ENCODE measurements around the gene KCNG2. TPM values are rescaled to one million over a fixed set of nuclear protein-coding genes. Genes with fewer than 3 reads are reported as not detected.

Gene KCNG2
- total RNA-seq, 4 donors from 2014 or later, result 0.44 TPM; not detected in 3

DNA sequence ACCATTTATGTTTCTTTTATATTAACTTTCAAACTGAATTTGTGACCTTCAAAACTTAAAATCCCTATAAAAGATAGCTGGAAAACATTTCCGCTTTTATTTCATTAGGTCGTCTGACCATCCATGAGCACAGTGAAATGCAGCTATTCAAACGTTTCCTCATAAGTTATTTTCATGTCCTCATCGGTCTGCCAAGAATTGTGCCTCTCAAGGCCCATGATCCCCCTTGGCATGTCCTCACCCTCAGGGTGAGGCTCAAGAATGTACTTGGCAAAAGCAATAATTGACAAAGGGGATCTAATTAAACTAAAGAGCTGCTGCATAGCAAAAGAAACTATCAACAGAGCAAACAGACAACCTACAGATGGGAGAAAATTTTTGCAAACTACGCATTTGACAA, 141.4 kb downstream of the KCNG2 start:
- TF ChIP-seq, protein P1, sequence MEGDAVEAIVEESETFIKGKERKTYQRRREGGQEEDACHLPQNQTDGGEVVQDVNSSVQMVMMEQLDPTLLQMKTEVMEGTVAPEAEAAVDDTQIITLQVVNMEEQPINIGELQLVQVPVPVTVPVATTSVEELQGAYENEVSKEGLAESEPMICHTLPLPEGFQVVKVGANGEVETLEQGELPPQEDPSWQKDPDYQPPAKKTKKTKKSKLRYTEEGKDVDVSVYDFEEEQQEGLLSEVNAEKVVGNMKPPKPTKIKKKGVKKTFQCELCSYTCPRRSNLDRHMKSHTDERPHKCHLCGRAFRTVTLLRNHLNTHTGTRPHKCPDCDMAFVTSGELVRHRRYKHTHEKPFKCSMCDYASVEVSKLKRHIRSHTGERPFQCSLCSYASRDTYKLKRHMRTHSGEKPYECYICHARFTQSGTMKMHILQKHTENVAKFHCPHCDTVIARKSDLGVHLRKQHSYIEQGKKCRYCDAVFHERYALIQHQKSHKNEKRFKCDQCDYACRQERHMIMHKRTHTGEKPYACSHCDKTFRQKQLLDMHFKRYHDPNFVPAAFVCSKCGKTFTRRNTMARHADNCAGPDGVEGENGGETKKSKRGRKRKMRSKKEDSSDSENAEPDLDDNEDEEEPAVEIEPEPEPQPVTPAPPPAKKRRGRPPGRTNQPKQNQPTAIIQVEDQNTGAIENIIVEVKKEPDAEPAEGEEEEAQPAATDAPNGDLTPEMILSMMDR (IDR thresholded peaks at IDR 0.05; ENCODE audit: low read depth), result no peak

DNA sequence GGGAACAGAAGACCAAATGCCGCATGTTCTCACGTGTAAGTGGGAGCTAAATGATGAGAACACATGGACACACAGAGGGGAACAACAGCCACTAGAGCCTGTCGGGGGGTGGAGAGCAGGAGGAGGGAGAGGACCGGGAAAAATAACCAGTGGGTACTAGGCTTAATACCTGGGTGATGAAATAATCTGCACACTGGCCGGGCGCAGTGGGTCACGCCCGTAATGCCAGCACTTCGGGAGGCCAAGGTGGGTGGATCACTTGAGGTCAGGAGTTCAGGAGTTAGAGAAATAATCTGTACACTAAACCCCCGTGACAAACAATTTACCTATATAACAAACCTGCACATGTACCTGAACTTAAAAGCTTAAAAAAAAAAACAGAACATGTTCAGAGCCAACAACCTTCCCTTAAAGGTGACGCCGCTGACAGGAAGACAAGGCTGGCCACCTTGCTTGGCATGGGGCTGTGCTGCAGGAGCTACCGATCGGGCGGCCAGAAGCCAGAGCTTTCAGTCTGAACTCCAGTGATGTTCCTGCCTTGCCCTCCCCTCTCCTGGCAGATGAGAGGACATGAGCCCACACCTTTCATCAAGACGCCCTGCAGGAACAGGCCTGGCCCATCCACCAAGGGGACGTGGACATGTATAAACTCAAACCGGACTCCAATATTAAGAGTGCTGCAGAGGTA, 142.5 kb downstream of the KCNG2 start:
- TF ChIP-seq, protein P1 (IDR thresholded peaks at IDR 0.05; ENCODE audit: low read depth), result no peak

DNA sequence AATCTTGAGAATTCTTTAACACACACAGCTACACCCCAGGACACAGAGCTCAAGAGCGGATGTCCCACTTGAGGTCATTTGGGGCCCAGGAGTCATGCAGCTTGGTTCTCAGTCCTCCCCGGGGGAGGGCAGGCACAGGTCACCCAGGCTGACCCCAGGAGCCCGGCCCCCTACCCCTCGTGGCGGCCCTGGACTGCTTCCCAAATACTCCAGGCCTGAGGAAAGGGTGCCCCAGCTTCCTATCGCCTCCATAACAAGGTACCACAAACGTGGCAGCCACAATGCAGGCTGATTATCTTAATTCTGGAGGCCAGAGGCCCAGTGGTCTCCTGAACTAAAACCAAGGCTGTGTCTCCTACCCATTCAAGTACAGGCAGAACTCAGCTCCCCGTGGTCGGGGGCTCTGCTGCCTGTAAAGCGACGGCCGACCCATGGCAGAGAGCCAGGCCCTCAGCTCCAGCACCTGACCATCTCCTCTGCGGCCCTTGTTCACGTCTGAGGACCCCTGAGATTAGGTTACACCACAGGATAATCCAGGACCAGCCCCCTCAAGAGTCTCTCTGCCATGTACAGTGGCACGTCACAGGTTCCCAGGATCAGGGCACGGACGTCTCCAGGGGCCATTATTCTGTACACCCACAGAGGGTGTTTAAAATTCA, 143.2 kb downstream of the KCNG2 start:
- TF ChIP-seq, protein P1 (IDR thresholded peaks at IDR 0.05; ENCODE audit: low read depth), result no peak

DNA sequence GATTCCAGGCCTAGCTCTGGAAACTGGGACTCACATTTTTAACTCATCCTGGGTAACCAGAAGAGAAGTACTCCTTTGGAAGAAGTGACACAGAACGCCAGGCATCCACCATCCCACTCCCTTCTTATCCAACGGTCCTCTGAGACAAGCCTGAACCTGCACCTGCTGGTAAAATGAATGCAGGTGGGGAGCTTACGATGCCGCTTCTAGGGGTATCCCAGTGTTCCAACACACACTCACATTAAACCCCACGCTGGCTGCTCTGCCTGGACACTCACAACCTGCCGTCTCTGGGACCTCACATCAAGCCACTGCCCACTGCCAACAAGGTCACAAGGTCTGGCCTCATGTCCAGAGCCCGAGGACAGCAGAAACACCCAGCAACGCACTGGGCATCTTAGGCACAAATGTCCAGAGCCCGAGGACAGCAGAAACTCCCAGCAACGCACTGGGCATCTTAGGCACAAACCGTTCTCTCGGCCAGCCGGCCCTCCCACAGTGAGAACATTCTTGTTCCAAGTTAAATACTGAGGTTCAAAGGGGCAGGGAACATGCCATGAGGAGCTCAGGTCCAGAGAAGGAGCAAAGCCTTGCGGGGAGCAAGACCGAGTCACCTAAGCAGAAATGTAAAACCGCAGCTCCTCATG, 143.9 kb downstream of the KCNG2 start:
- TF ChIP-seq, protein P1 (IDR thresholded peaks at IDR 0.05; ENCODE audit: low read depth), result no peak

DNA sequence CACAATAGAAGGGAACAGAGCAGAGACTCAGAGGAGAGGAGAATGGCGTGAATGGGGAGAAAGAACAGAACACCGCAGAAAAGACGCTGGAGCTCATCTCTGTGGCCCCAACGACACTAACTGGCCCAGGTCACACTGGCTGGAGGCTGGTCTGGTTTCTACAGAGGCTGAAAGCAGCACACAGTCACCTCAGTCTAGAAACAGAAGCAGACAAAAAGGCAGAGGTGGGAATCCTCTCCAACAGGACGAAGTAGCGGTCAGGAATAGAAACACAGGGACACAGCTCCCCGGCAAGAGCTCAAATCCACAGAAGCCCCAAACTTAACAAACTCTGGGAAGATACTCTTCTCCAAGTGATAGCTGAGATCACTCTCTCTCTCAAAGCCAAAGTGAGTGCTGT, 144.5 kb downstream of the KCNG2 start:
- TF ChIP-seq, protein P1 (IDR thresholded peaks at IDR 0.05; ENCODE audit: low read depth), result no peak

DNA sequence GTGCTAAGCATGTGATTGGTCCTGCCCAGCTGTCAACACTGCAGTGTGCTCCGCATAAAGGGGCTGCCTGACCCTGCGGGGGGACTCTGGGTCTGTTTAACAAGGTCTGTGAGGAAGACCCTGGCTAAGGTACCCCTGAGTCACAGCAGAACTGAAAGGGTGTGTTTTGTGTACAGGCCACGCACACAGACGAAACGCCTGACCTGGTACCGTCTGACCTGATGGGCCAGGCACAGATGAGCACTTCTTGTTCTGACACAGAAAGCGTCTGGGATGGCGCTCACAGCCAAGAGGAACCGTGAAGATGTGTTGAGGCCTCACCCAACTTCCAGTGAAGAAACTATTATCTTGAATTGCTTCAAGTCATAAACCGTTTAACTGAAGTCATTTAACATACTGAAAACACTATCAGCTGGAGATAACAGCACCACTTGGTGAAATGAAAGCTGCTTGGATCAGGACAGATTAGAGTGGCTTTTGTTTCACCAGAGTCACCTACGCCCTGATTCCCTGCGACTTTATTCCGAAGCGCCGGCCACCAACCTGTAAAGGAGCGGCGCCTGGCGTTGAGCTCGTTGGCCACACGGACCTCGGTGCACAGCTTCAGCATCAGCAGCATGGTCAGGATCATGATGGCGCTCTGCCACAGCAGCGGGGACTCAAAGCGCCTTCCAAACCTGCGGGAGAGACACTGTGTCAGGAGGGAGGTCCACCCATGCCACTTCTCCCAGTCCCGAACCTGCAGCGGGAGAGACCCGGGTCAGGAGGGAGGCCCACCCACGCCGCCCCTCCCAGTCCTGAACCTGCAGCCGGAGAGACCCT, 145.3 kb downstream of the KCNG2 start:
- TF ChIP-seq, protein P1 (IDR thresholded peaks at IDR 0.05; ENCODE audit: low read depth), result no peak
